ENCODE results near the gene MRPL50.

DNA sequence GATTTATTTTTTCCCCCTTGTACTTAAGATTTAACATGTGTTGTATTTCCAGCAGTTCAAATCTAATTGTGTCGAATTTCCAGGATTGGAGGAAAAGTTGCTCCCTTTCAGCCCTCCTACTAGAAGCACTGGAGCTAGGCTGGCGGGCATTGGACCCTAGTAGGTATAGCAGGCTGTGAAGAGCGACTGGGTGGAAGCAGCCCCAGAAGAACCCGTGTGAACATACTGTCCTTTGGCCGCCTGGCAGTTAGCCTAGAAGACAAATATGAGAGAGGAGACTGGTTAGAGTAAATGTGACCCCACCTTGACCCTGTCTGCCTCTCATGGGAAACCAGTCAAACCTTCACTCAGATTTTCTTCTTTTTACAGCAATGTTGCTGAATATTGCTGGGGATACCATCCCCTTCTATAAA is 23.2 kb upstream of the MRPL50 start:
- TF ChIP-seq, protein P1, sequence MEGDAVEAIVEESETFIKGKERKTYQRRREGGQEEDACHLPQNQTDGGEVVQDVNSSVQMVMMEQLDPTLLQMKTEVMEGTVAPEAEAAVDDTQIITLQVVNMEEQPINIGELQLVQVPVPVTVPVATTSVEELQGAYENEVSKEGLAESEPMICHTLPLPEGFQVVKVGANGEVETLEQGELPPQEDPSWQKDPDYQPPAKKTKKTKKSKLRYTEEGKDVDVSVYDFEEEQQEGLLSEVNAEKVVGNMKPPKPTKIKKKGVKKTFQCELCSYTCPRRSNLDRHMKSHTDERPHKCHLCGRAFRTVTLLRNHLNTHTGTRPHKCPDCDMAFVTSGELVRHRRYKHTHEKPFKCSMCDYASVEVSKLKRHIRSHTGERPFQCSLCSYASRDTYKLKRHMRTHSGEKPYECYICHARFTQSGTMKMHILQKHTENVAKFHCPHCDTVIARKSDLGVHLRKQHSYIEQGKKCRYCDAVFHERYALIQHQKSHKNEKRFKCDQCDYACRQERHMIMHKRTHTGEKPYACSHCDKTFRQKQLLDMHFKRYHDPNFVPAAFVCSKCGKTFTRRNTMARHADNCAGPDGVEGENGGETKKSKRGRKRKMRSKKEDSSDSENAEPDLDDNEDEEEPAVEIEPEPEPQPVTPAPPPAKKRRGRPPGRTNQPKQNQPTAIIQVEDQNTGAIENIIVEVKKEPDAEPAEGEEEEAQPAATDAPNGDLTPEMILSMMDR (IDR thresholded peaks at IDR 0.05; ENCODE audit: low read length) = no peak
- TF ChIP-seq EZH2 (optimal IDR thresholded peaks at IDR 0.05; ENCODE audit: low read depth, low read length) = no peak
